ENCODE data around the gene COPS8.

Gene COPS8

DNA sequence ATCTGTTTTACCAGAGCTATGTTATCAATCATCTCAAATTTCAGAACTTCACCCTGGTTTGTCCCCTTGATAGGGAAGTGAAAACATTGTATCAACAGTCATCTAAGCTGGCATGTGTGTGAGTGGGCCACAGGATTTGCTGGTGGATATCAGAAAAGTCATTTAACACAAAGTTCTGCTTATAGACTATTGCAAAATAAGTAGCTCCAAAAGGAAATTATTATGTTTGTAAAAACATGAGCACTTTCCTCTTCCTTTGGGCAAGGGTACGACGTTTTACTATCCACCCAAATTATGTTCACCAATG, 20.7 kb upstream of the COPS8 start:
- DNase-seq = no peak

GRCh38 chr2:237066396-237066795, 19.3 kb upstream of the COPS8 start:
- DNase-seq = no peak

DNA sequence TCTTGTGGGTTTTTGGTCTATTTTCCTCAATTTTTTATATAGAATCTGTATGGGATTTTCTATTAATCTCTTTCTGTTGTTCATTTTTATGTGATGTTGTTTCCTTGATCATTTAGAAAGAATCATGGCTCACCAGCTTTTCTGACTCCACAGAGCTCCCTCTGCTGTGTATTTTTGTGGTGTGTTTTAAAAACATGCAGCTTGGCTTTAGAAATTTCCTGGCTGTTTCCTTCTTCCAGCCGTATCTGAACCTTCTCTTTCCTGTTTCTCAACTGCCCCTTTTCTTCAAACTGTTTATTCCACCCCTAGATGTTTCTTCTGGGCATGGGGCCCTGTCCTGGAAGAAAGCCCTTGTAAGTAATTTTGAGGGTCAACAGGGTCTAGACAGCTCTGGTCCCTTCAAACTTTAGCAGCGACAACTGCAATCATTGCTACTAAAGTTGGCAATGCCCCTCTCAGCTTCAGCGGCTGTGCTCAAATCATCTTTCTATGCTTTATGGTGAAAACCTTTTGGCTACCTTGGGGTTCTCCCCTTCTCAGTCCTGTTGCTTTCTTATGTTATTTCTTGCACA, 17.6 kb upstream of the COPS8 start:
- DNase-seq = no peak

DNA sequence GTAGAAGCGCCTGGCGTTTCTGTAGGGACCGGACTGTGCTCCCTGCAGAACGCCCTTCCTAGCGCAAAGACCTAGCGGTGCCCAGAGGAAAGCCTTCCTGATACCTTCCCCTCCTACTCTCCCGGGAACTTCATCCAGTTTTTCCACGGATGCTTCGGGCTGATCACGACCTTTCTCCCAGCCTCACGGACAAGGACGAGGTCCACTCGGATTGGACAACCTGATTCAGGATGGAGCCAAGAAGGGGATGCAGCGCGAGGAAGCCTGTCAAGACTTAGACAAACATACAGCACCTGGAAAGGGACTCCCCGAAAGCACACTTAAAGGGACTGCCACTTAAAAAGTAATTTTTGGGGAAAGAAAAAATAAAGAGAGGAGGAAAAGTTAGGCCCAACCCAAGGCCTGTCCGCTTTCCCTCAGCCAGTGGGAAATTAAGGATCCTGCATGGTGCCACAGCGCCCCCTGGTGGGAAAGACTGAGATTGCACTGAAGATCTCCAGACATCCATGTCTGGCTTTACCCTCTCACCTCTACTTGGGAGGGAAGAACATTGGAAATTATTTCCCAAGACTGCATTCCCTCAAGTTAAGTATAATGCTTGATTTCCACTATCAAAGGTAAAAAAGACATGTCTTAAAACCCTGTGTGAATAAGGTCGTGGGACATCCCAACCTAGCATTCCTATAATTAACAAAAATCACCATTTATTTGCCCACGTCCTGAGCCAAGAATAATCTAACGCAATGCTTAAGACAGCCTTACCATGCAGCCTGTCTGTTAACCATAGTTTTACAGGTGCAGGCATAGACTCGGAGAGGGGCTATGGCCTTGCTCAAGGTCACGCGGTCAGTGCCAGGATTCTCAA, 13.4 kb upstream of the COPS8 start:
- DNase-seq = peak; percentile 33 to 66 (median 56)

GRCh38 chr2:237073552-237073951, 12.1 kb upstream of the COPS8 start:
- no peak for DNase-seq

DNA sequence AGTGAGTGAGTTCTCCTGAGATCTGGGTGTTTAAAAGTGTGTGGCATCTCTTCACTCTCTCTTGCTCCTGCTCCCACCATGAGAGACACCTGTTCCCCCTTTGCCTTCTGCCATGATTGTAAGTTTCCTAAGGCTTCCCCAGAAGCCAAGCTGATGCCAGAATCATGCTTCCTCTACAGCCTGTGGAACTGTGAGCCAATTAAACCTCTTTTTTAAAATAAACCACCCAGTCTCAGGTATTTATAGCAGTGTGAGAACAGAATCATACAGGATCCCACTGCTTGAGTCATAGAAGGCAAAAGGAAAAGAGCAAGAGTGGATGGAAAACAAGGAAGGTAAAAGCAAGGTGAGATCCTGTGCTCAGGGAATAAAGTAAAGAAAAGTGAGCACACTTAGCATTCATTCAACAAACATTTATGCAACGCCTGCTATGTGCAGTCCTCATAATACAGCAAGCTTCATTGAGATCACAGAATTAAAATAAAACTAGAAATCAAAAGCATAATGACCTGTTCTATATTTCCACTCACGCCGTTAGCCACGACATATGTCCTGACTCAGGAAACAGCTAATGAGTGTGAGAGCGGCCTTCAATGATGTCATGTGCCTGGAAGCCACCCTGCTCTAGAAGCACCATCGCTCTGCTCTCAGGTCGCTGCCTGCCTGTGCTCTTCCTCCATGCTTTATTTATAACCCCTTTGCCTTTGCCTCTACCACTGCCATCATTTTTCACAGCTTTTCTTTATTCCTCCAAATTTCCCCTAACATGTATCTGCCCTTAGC, 11.3 kb upstream of the COPS8 start:
- DNase-seq = no peak

- DNase-seq = no peak
Observed at GRCh38 chr2:237075749-237076599, 9.7 kb upstream of the COPS8 start.

GRCh38 chr2:237081596-237081995, 4.1 kb upstream of the COPS8 start:
- no peak for DNase-seq

- DNase-seq = no peak
Observed at GRCh38 chr2:237083026-237083425, 2.7 kb upstream of the COPS8 start.

DNA sequence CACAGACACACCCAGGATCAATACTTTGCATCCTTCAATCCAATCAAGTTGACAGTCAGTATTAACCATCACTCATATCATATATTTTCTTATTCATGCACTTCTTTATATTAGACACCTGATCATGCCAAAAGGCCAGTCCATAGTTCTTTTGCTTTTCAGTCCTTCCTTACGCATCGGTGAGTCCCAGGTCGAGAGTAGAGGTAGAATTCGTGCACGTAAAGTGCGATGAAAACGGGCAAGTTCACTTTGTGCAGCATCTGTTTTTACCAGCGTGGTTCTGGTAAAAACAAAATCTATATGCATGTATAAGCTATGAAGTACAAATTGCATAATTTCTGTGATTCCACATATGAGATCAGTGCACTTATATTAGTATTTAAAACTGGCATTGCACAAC, 1.2 kb upstream of the COPS8 start:
- no peak for DNase-seq

DNA sequence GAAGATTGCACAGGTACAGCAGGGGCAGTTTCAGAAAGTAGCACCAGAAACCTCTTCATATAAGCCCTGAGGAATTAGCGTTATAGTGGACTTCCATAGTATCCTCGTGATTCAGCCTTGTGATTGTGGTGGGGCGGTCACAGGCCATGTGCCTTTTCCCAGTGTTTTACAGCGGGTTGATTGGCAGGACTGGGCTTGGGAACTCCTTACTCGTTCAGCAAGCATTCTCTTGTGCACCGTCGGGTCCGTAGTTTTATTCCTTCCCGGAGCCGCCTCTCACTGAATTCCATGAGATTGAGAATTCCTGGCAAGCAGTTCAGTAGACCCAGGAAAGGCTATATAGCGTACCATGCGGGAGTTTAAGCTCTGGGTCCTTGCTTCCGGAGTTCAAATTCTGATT, 5.2 kb downstream of the COPS8 start:
- no peak for DNase-seq

- DNase-seq = no peak
Observed at GRCh38 chr2:237091779-237092436, 6.2 kb downstream of the COPS8 start.

- no peak for DNase-seq
Observed at GRCh38 chr2:237092506-237092905, 6.8 kb downstream of the COPS8 start.

GRCh38 chr2:237092920-237093781, 7.5 kb downstream of the COPS8 start:
- DNase-seq = no peak

DNA sequence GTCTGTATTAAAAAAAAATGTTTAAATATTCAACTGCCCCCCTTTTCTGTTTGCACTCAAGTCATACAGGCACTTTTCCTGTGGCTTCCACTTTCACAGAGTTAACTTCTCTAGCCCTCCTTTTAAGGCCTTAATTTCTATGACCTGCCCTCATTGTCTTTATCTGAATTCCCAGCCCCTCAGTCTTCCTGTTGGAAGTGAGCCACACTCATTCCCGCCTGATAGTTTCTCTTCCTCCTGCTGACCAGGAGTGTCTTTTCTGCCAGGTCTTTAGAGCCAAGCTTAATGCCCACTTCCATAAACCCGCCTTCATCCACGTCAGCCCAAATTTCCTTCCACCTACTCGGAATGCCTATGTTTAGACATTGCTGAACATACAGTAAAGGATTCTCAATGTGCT, 10.5 kb downstream of the COPS8 start:
- no peak for DNase-seq

DNA sequence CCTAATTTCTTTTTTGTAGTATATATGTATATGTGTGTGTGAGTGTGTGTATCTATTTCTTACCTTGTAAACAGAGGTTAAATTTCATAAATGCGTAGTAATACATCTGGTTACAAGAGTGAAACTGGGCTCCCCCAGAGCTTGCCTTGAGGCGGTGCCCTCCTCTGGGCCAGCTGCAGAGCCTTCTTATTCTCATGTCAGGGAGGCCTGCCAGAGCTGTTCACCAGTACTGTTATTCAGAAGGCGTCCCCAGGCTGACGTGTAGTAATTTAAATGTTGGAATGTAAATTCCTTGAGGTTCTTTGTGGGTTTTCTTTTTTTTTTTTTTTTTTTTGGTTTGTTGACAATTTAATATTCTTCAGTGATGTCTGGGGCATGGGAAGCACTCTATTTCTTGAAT, 11.2 kb downstream of the COPS8 start:
- no peak for DNase-seq

GRCh38 chr2:237097326-237097910, 11.7 kb downstream of the COPS8 start:
- no peak for DNase-seq

DNA sequence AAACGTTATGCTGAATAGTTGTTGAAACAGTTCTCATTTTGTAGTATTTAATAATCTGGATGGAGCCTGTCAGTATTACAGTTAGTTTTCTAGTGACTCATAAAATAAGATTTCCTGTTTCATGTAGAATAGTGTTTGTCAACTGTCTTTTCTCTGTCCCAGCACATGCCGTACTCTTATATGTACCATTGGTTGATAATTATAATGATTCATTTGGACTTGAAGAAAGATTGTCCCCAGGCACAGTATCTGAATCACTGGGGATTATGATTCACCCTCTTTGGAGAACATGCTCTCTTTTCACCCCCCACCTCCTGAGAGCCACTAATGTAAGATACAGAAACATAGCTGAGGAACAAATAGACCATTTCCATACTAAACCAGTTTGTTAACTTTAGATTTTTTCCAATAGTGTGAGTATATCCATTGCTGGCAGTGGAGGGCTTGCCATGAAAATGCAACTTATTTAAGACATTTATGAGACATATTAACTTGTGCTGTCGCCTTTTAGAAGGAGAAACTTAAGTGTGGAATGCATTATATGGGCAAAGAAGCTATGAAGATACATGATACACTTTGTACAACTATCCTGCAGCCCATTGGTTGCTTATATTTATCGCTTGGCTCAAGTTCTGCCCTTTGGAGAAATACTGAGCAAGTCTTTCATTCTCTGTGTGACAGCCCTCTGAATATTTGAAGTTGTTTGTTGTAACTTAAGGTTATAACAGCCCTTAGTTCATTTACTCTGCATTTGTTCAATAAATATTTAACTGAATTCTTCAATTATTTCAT, 12.4 kb downstream of the COPS8 start:
- no peak for DNase-seq

DNA sequence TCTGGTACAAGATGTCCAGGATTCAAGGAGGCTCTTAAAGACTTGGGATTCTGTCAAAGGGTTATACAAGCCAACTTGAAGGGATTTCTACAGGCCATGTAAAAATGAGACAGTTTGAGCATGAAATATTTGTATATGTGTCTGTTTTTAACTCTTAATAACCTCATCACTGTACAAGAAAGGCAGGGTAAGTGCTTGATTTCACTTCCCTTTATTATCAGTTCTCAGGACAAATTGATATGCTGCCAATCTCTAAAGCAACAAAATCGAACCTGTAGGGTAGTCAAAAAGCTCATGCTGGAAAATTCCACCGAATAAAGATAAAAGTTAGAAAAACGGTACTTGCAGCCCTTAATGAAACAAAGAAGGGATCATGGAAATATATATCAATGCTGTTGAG, 14.1 kb downstream of the COPS8 start:
- no peak for DNase-seq

Measured in T-helper 2 cell (primary cell).